HG03457 (cell line): ENCODE data around the gene CCNK.

Experiments used
- ATAC-seq: cut with Tn5 transposase; IDR thresholded peaks from one replicate; pipeline ENCODE4 v1.9.1; 2021; ENCODE audit warnings: moderate number of reproducible peaks; ENCODE audit not compliant: unreplicated experiment

CCNK gene

GRCh38 chr14:99465288-99465687 lies 15.9 kb upstream of the CCNK start:
- ATAC-seq: no peak

- no peak for ATAC-seq
These were observed 14.5 kb upstream of the CCNK start for GRCh38 chr14:99466758-99467157.

- no peak for ATAC-seq
These were observed 13.7 kb upstream of the CCNK start for GRCh38 chr14:99467336-99468078.

GRCh38 chr14:99468081-99468480 lies 13.1 kb upstream of the CCNK start:
- no peak for ATAC-seq

GRCh38 chr14:99468836-99469592 lies 12.2 kb upstream of the CCNK start:
- ATAC-seq: no peak

GRCh38 chr14:99471731-99472130 lies 9.5 kb upstream of the CCNK start:
- ATAC-seq: no peak

GRCh38 chr14:99472937-99473336 lies 8.3 kb upstream of the CCNK start:
- no peak for ATAC-seq

GRCh38 chr14:99473458-99473857 lies 7.8 kb upstream of the CCNK start:
- no peak for ATAC-seq

GRCh38 chr14:99475179-99475578 lies 6.0 kb upstream of the CCNK start:
- ATAC-seq: no peak

- ATAC-seq: no peak
These were observed 5.5 kb upstream of the CCNK start for GRCh38 chr14:99475660-99476059.

GRCh38 chr14:99476864-99477263 lies 4.3 kb upstream of the CCNK start:
- no peak for ATAC-seq

GRCh38 chr14:99478128-99478527 lies 3.1 kb upstream of the CCNK start:
- no peak for ATAC-seq

GRCh38 chr14:99479160-99479905 lies 1.9 kb upstream of the CCNK start:
- ATAC-seq: no peak

GRCh38 chr14:99479906-99480869 lies 1.0 kb upstream of the CCNK start, which contains the start of gene SETD3:
Gene SETD3 (minus strand): TSS chr14:99480859. CDS start chr14:99465805, 15,054 bp downstream.
- no peak for ATAC-seq

- no peak for ATAC-seq
These were observed 513 bp downstream of the CCNK start for GRCh38 chr14:99481745-99482099.

- no peak for ATAC-seq
These were observed 2.9 kb downstream of the CCNK start for GRCh38 chr14:99484106-99484505.

GRCh38 chr14:99497341-99497740 lies 16.1 kb downstream of the CCNK start:
- no peak for ATAC-seq

GRCh38 chr14:99497894-99498293 lies 16.7 kb downstream of the CCNK start:
- ATAC-seq: no peak

- no peak for ATAC-seq
These were observed 21.8 kb downstream of the CCNK start for GRCh38 chr14:99502989-99503421.

- ATAC-seq: no peak
These were observed 22.7 kb downstream of the CCNK start for GRCh38 chr14:99503848-99504453.
